GM18505 (cell line): ENCODE results near the gene CEP20.
"Not testable (repeated sequence)": the region's sequence is repeated elsewhere in the genome, so short reads cannot be mapped to it uniquely, and the experiment has no call there.

Experiments
- ATAC-seq: cut with Tn5 transposase; IDR thresholded peaks from one replicate; pipeline ENCODE4 v1.9.1; 2021; ENCODE audit not compliant: unreplicated experiment
- POLR2A ChIP-seq: IDR thresholded peaks from 4 replicates; pipeline ENCODE4 v1.6.1; 2011; ENCODE audit warnings: borderline replicate concordance; ENCODE audit not compliant: insufficient read depth, insufficient read length; ENCODE audit errors: extremely low read depth

The CEP20 gene

DNA sequence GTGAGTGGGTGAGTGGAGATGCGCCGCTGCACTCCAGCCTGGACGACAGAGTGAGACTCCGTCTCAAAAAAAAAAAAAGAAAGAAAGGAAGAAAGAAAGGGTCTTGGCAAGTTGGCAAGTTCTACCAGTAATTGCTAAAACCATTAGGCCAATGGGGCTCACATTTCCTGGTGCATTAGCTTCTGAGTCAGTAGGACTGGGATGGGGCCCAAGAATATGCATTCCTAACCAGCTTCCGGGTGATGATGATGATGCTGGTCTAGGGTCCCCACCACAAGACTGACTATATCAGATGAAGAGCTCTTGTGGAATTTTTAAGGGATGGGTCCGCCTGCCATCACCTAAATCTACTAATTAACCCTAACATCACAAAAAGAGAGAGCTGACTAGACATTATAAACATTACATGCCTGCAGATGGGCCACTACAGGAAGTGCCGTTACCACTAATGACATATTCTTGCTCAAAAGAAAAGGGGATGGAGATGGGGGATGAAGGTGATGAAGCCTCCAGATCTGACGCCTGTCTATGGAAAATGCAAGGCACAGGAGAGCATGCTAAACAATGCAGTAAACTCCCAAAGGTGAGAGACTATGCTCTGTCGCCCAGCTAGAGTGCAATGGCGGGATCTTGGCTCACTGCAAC lies 44.6 kb downstream of the CEP20 start:
- no peak for ATAC-seq
- TF ChIP-seq POLR2A, result no peak

- not testable (repeated sequence) for ATAC-seq
Observed at GRCh38 chr16:15839204-15839603, 49.2 kb downstream of the CEP20 start.

GRCh38 chr16:15837761-15838160 lies 50.6 kb downstream of the CEP20 start:
- ATAC-seq, result no peak
- TF ChIP-seq POLR2A, result no peak

GRCh38 chr16:15836965-15837611 lies 51.3 kb downstream of the CEP20 start:
- TF ChIP-seq POLR2A, result no peak
- ATAC-seq, result no peak

DNA sequence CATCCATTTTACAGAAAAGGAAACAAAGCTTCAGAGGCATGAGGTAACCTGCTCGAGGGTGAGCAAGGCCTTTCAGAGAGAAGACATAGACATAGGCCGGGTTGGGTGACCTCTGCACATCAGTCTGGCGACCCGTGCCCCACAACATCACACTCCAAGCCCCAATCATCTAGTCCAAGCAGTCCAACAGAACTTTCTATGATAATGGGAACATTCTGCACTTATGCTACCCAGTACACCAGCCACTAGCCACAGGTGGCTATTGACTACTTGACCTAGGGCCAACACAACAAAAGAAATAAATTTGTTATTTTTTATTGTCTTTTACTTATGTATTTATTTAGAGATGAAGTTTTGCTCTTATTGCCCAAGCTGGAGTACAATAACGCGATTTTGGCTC lies 52.3 kb downstream of the CEP20 start:
- TF ChIP-seq POLR2A, result no peak
- ATAC-seq, result no peak

DNA sequence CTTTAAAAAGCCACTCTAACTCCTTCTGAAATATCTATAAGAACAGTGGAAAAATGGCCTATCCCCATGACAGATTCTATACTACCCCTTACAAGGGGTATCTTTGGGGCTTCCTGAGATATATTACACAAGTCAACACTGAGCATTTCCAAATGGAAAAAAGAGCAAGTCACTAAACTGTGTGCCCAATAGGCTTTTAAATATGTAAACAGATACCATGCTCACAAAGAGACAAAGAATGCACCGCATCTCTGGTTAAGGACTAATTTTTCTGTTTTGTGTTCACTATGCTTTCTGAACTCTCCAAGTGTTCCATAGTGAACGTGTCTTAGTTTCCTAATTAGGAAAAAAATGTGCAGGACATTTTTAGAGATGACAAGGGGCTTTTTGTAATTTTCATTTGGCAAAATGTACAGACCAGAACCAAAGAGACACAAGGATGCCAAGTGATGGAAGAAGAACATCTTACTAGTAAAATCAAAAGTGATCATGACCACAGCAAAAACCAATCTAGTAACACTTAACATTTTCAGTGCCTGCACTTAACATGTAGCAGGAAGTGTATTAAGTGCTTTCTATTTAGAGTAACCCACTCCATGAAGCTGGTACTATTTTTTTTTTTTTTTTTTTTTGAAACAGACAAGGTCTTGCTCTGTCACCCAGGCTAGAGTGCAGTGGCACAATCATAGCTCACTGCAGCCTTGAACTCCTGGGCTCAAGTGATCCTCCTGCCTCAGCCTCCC lies 53.1 kb downstream of the CEP20 start:
- TF ChIP-seq POLR2A, result no peak
- no peak for ATAC-seq

DNA sequence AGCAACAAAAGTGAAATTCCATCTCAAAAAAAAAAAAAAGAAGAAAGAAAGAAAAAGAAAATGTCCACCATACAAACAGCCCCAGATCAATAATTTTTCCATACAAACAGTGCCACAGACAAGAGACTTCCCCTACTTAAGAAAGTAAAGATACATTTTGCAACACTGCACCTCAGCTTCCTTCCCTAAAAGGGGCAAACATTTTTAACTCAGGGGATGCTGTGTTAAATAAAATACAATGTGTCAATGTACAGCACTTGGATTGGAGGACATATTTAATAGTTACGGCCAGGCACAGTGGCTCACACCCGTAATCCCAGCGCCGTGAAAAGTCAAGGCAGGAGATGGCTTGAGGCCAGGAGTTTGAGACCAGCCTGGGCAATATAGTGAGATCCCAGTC lies 53.9 kb downstream of the CEP20 start:
- no peak for ATAC-seq
- no peak for TF ChIP-seq POLR2A

DNA sequence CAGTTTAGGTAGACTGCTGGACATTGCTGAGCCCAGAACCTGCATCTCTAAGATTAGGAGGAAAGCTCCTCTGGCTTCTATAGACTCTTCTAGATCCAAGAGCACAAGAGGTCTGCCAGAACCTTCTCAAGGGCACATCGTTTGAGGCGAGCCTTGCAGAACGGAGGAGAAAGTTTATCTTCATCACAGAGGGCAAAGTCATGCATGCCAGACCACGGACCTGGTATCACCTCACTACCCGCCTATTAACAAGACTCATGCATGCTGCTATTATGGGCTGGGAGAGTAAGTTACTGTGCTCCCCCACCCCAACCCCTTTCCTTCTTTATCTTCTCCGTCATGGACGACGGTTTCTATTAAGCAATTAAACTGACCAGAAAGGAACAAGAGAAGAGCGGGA lies 54.9 kb downstream of the CEP20 start:
- no peak for TF ChIP-seq POLR2A

DNA sequence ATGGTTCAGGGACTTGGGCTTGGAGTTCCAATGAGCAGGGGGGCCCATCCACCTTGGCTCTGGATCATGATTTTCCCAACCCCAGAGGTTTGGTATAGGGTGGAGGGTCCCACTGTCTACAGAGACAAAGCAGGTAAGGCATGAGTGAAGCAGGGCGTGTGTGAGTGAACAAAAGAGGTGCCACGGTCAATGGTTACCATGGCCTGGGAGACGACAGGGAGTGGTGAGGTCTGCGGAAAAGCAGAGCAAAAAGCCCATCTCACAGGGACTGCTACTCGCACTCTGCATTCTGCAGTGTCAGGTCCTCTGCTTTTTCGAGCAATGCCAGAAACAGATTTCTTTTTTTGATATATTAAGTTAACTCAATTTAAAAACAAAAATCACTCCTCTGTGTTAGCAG lies 56.2 kb downstream of the CEP20 start:
- TF ChIP-seq POLR2A, result no peak
- ATAC-seq, result no peak

More for the DNA sequence above, 54.9 kb downstream of the CEP20 start:
- ATAC-seq, result no peak

GRCh38 chr16:15830832-15831451 lies 57.5 kb downstream of the CEP20 start:
- no peak for ATAC-seq
- no peak for TF ChIP-seq POLR2A

GRCh38 chr16:15829460-15829859 lies 58.9 kb downstream of the CEP20 start:
- ATAC-seq, result no peak
- TF ChIP-seq POLR2A, result no peak

DNA sequence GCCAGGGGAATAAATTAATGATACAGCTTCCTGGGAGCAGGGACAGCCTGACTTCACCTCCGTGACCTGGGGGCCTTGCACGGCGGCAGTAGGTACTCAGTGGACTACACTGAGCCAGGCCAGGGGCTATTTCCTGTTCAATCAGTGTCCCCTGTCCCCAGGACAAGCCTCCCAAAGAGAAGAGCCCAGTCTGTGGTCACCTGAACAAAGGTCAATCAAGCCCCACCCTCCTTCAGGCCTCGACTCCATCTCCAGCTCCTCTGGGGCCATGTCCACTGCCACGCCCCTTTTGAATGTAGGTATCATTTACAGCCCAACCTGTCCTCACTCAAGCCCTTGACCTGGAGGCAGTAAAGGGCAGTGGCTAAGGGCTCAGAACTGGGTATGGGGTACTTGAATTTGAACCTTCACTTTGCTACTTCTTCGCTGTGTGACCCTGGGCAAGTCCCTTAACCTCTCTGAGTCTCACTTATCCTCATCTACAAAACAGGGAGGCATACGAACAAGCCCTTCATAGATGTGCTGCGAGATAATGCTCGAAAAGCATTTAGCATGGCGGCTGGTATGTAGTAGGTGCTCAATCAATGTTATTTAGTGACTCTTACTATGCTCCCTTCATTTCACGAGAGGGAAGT lies 60.6 kb downstream of the CEP20 start:
- TF ChIP-seq POLR2A, result no peak
- no peak for ATAC-seq

DNA sequence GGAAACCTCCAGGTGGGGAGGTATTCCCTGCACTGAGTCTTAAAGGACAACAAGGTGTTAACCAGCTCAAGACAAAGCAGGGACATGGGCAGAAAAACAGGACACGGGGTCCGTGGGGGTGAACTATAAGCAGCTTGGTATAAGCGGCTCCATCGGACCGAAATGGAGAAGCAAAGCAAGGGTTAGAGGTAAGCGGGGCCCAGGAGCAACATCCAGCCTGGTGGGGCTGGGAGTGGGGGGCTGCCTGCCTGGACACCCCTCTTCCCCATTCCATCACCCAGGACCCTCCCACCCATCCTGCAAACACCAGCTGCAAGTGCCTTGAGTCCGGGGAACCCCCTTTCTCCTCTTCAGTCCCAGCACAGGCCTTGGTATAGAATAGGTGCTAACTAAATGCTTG lies 61.1 kb downstream of the CEP20 start:
- no peak for TF ChIP-seq POLR2A
- ATAC-seq, result no peak
